Fibroblast of lung (primary cell): Measurements from ENCODE around the gene CYP2W1.

Source experiments
- CTCF ChIP-seq, 2 donors: IDR thresholded peaks in 1 of 2; conservative IDR thresholded peaks in 1 of 2; 1 replicate in 1 of 2; 2 replicates in 1 of 2; pipeline ENCODE4 v1.5.1; 2011 to 2012; ENCODE audit warnings: low read length in 2 of 2, control low read depth in 1 of 2, inconsistent platforms in 1 of 2, low read depth in 1 of 2, mild to moderate bottlenecking in 1 of 2
- EZH2 ChIP-seq: IDR thresholded peaks from 2 replicates; pipeline ENCODE4 v1.5.1; 2012; ENCODE audit warnings: low read length, control low read depth, mild to moderate bottlenecking; ENCODE audit errors: missing control alignments

- no peak for TF ChIP-seq CTCF (conservative IDR thresholded peaks at IDR 0.05 in 1 of 2, IDR thresholded peaks at IDR 0.05 in 1 of 2; ENCODE audit: low read depth in 1 of 2, low read length in 2 of 2)
- no peak for TF ChIP-seq EZH2
Measured at GRCh38 chr7:1026721-1027161, 43.8 kb downstream of the CYP2W1 start.
